Neuronal stem cell (in vitro differentiated cells): ENCODE results near the gene TBC1D21.

Experiments used
- DNase-seq: peaks from one replicate; pipeline ENCODE4 v3.0.0-alpha.2; 2013; ENCODE audit warnings: low spot score
- H2AFZ ChIP-seq: one replicate; pipeline ENCODE4 v1.6.1; 2013; ENCODE audit warnings: mild to moderate bottlenecking, low read length, inconsistent platforms
- H2AK5ac ChIP-seq: 2 replicates; pipeline ENCODE4 v1.6.1; 2013; ENCODE audit warnings: low read depth, mild to moderate bottlenecking, inconsistent platforms, low read length, moderate library complexity, mixed read lengths
- H2BK120ac ChIP-seq: 2 replicates; pipeline ENCODE4 v1.6.1; 2013; ENCODE audit warnings: low read depth, mild to moderate bottlenecking, inconsistent platforms, low read length, moderate library complexity, mixed read lengths
- H2BK12ac ChIP-seq: one replicate; pipeline ENCODE4 v1.6.1; 2013; ENCODE audit warnings: low read length, inconsistent platforms
- H2BK15ac ChIP-seq: 2 replicates; pipeline ENCODE4 v1.6.1; 2013; ENCODE audit warnings: mild to moderate bottlenecking, low read length, inconsistent platforms, mixed read lengths
- H2BK5ac ChIP-seq: one replicate; pipeline ENCODE4 v1.6.1; 2013; ENCODE audit warnings: inconsistent platforms, mild to moderate bottlenecking, low read length, moderate library complexity
- H3K14ac ChIP-seq: one replicate; pipeline ENCODE4 v1.6.1; 2013; ENCODE audit warnings: low read length, inconsistent platforms
- H3K18ac ChIP-seq: 2 replicates; pipeline ENCODE4 v1.6.1; 2013; ENCODE audit warnings: low read length, inconsistent platforms
- H3K23ac ChIP-seq: 2 replicates; pipeline ENCODE4 v1.6.1; 2013; ENCODE audit warnings: low read depth, mild to moderate bottlenecking, mixed read lengths, low read length, inconsistent platforms; ENCODE audit not compliant: poor library complexity
- H3K27ac ChIP-seq: replicated peaks from 3 replicates; pipeline ENCODE4 v1.5.1; 2013; ENCODE audit warnings: low read length, inconsistent platforms
- H3K27me3 ChIP-seq, 3 experiments: 2 replicates each; pipeline ENCODE4 v1.6.1; 2013; ENCODE audit warnings: low read length in 3 of 3, mild to moderate bottlenecking in 2 of 3, inconsistent platforms in 1 of 3, low read depth in 1 of 3, mixed read lengths in 1 of 3, moderate library complexity in 1 of 3; ENCODE audit not compliant: control insufficient read depth in 3 of 3, insufficient read depth in 3 of 3
- H3K36me3 ChIP-seq, 2 donors: replicated peaks in 1 of 2; 2 replicates each; pipeline ENCODE4 v1.6.1; 2013; ENCODE audit warnings: low read length in 2 of 2; ENCODE audit not compliant: control insufficient read depth in 2 of 2, insufficient read depth in 2 of 2
- H3K4ac ChIP-seq: 2 replicates; pipeline ENCODE4 v1.6.1; 2013; ENCODE audit warnings: inconsistent platforms, mild to moderate bottlenecking, low read length, moderate library complexity
- H3K4me1 ChIP-seq, 2 donors: 1 replicate in 1 of 2; 2 replicates in 1 of 2; pipeline ENCODE4 v1.6.1; 2013; ENCODE audit warnings: low read length in 2 of 2, low read depth in 1 of 2; ENCODE audit not compliant: control insufficient read depth in 2 of 2, insufficient read depth in 1 of 2
- H3K4me2 ChIP-seq: one replicate; pipeline ENCODE4 v1.6.1; 2013; ENCODE audit warnings: mild to moderate bottlenecking, low read length, inconsistent platforms; ENCODE audit not compliant: insufficient read depth, poor library complexity, severe bottlenecking
- H3K4me3 ChIP-seq, 2 donors: 2 replicates each; pipeline ENCODE4 v1.5.1; 2013; ENCODE audit warnings: low read length in 2 of 2, mild to moderate bottlenecking in 2 of 2, inconsistent platforms in 1 of 2, moderate library complexity in 1 of 2
- H3K79me1 ChIP-seq: one replicate; pipeline ENCODE4 v1.6.1; 2013; ENCODE audit warnings: low read depth, mild to moderate bottlenecking, inconsistent platforms, low read length, moderate library complexity
- H3K9ac ChIP-seq: one replicate; pipeline ENCODE4 v1.6.1; 2013; ENCODE audit warnings: mild to moderate bottlenecking, low read depth, low read length, inconsistent platforms; ENCODE audit not compliant: poor library complexity
- H3K9me3 ChIP-seq, 2 donors: replicated peaks in 1 of 2; 2 replicates each; pipeline versions ENCODE3 to v1.6.1; 2013; ENCODE audit warnings: low read length in 2 of 2, mild to moderate bottlenecking in 2 of 2, inconsistent platforms in 1 of 2, low read depth in 1 of 2, mixed read lengths in 1 of 2, moderate library complexity in 1 of 2; ENCODE audit not compliant: control insufficient read depth in 2 of 2, insufficient read depth in 1 of 2
- H4K8ac ChIP-seq: one replicate; pipeline ENCODE4 v1.6.1; 2013; ENCODE audit warnings: low read depth, mild to moderate bottlenecking, inconsistent platforms, low read length, moderate library complexity
- H4K91ac ChIP-seq: one replicate; pipeline ENCODE4 v1.6.1; 2013; ENCODE audit warnings: low read length, low read depth, mild to moderate bottlenecking, inconsistent platforms; ENCODE audit not compliant: poor library complexity
- WGBS, 2 donors: extraction: QIAGEN DNeasy Blood & Tissue Kit; methylation state at CpG; one replicate each; pipeline ENCODE4 v1.1.7; 2013; ENCODE audit warnings: missing lambda C conversion rate in 2 of 2, mixed read lengths in 1 of 2; ENCODE audit not compliant: insufficient read length in 2 of 2, insufficient replicate concordance in 1 of 2; ENCODE audit errors: extremely low coverage in 2 of 2; 5-methylcytosine and 5-hydroxymethylcytosine counted together

TBC1D21 gene

GRCh38 chr15:73909651-73910050, 36.3 kb downstream of the TBC1D21 start:
- H2BK15ac ChIP-seq: no peak overlapping the region
- WGBS, 2 donors: no CpG with 5 or more reads among the region's 2 CpGs
- no peak overlapping the region for H3K4me2 ChIP-seq
- H3K14ac ChIP-seq: no peak overlapping the region
- H2BK120ac ChIP-seq: no peak overlapping the region
- H3K23ac ChIP-seq: no peak overlapping the region
- no peak overlapping the region for H2BK12ac ChIP-seq
- H2AFZ ChIP-seq: no peak overlapping the region
- no peaks in the 10 kb centered on the region for H3K79me1 ChIP-seq
- H3K9me3 ChIP-seq: no peaks in the 10 kb centered on the region
- H4K8ac ChIP-seq: no peak overlapping the region
- H3K9ac ChIP-seq: no peak overlapping the region
- peaks cover 4 to 10% of the 10 kb centered on the region in 2 donors for H3K4me1 ChIP-seq
- no peak overlapping the region for H3K4ac ChIP-seq
- H3K27ac ChIP-seq: no peak overlapping the region
- H4K91ac ChIP-seq: no peak overlapping the region
- H3K18ac ChIP-seq: no peak overlapping the region
- peaks cover 0 to 30% (median 0%) of the 10 kb centered on the region in 3 experiments for H3K27me3 ChIP-seq
- no peak overlapping the region for H2AK5ac ChIP-seq
- no peak overlapping the region for H2BK5ac ChIP-seq
- DNase-seq: no peak
- H3K36me3 ChIP-seq: no peaks in the 10 kb centered on the region
- no peak overlapping the region for H3K4me3 ChIP-seq

GRCh38 chr15:73910522-73911303, 37.3 kb downstream of the TBC1D21 start:
- Histone ChIP-seq H3K36me3 (no peaks in the 10 kb centered on the region), H3K14ac (no peak overlapping the region), H3K27ac (no peak overlapping the region), H3K27me3 (peaks cover 0 to 30% (median 0%) of the 10 kb centered on the region in 3 experiments), H2BK120ac (no peak overlapping the region), H3K18ac (no peak overlapping the region), H3K4me2 (no peak overlapping the region), H2BK15ac (no peak overlapping the region), H4K8ac (no peak overlapping the region), H3K79me1 (no peaks in the 10 kb centered on the region), H2AFZ (no peak overlapping the region), H3K4me1 (peaks cover 4 to 10% of the 10 kb centered on the region in 2 donors), H3K23ac (no peak overlapping the region), H3K9me3 (no peaks in the 10 kb centered on the region), H3K9ac (peak overlapping the region; percentile 25), H2BK12ac (no peak overlapping the region), H3K4ac (no peak overlapping the region), H4K91ac (no peak overlapping the region), H3K4me3 (no peak overlapping the region), H2BK5ac (no peak overlapping the region), H2AK5ac (peak overlapping the region; percentile 13)
- no CpG with 5 or more reads among the region's 7 CpGs for WGBS, 2 donors
- no peak for DNase-seq

- Histone ChIP-seq H3K36me3 (no peaks in the 10 kb centered on the region), H4K91ac (no peak overlapping the region), H3K27me3 (peaks cover 0 to 20% (median 0%) of the 10 kb centered on the region in 3 experiments), H3K9me3 (peaks cover 0 to 2% of the 10 kb centered on the region in 2 donors), H3K4me1 (peaks cover 4 to 10% of the 10 kb centered on the region in 2 donors), H2AK5ac (no peak overlapping the region), H3K4ac (no peak overlapping the region), H3K27ac (no peak overlapping the region), H2AFZ (no peak overlapping the region), H4K8ac (no peak overlapping the region), H3K9ac (no peak overlapping the region), H2BK15ac (no peak overlapping the region), H2BK120ac (no peak overlapping the region), H3K4me2 (no peak overlapping the region), H3K79me1 (no peaks in the 10 kb centered on the region), H3K14ac (no peak overlapping the region), H3K18ac (no peak overlapping the region), H2BK12ac (no peak overlapping the region), H3K4me3 (no peak overlapping the region), H2BK5ac (no peak overlapping the region), H3K23ac (no peak overlapping the region)
- DNase-seq: no peak
- WGBS, 2 donors: no CpG with 5 or more reads among the region's 7 CpGs
Observed at GRCh38 chr15:73912030-73912596, 38.7 kb downstream of the TBC1D21 start.

GRCh38 chr15:73914145-73914544, 40.8 kb downstream of the TBC1D21 start:
- no CpG with 5 or more reads among the region's 3 CpGs for WGBS, 2 donors
- H3K79me1 ChIP-seq: no peaks in the 10 kb centered on the region
- peaks cover 4 to 8% of the 10 kb centered on the region in 2 donors for H3K4me1 ChIP-seq
- no peak overlapping the region for H3K4me2 ChIP-seq
- no peak overlapping the region for H2BK120ac ChIP-seq
- H3K9ac ChIP-seq: no peak overlapping the region
- H2BK5ac ChIP-seq: no peak overlapping the region
- H3K36me3 ChIP-seq: no peaks in the 10 kb centered on the region
- H2AK5ac ChIP-seq: peak overlapping the region; percentile 66
- H4K91ac ChIP-seq: no peak overlapping the region
- no peak overlapping the region for H3K27ac ChIP-seq
- H3K23ac ChIP-seq: no peak overlapping the region
- DNase-seq: no peak
- no peak overlapping the region for H3K14ac ChIP-seq
- H3K4ac ChIP-seq: peak overlapping the region; percentile 66
- peaks cover 5 to 6% of the 10 kb centered on the region in 2 donors for H3K9me3 ChIP-seq
- no peak overlapping the region for H2BK12ac ChIP-seq
- no peak overlapping the region for H3K4me3 ChIP-seq
- H2AFZ ChIP-seq: no peak overlapping the region
- H3K27me3 ChIP-seq: peaks cover 0 to 9% (median 0%) of the 10 kb centered on the region in 3 experiments
- no peak overlapping the region for H2BK15ac ChIP-seq
- no peak overlapping the region for H4K8ac ChIP-seq
- H3K18ac ChIP-seq: no peak overlapping the region
